HepG2 (cell line): ENCODE results near the gene EEF1AKMT4. TPM values are rescaled to one million over a fixed set of nuclear protein-coding genes. Genes with fewer than 3 reads are reported as not detected.

Source experiments
- AFF4 ChIP-seq: sonication (generic); formaldehyde crosslinking; IDR thresholded peaks from 2 replicates; pipeline ENCODE4 v1.4.0; 2020; ENCODE audit warnings: missing genetic modification reagents
- ATF7-NPFF ChIP-seq: sonication (generic); formaldehyde crosslinking; IDR thresholded peaks from 2 replicates; pipeline ENCODE4 v1.8.1; 2023; ENCODE audit warnings: mild to moderate bottlenecking, low read depth, missing genetic modification reagents, moderate library complexity
- HDAC6 ChIP-seq: fragments of 200-600 bp; sonication (generic); IDR thresholded peaks from 2 replicates; pipeline ENCODE4 v1.7.0; 2017; ENCODE audit warnings: mild to moderate bottlenecking, antibody characterized with exemption, low read length, low read depth
- HIC2 ChIP-seq: sonication (generic); formaldehyde crosslinking; IDR thresholded peaks from 2 replicates; pipeline ENCODE4 v1.9.0; 2022; ENCODE audit warnings: low read depth, missing genetic modification reagents
- HNF1B ChIP-seq: sonication (generic); formaldehyde crosslinking; IDR thresholded peaks from 2 replicates; pipeline ENCODE4 v1.5.1; 2020; ENCODE audit warnings: mild to moderate bottlenecking, moderate library complexity, missing genetic modification reagents
- HNF4G ChIP-seq, 2 experiments: sonication (generic) in 1 of 2; formaldehyde crosslinking in 1 of 2; IDR thresholded peaks; 2 replicates each; pipeline versions ENCODE4 v1.4.0 to v1.6.1; 2011 to 2020; ENCODE audit warnings: borderline replicate concordance in 2 of 2, low read depth in 2 of 2, mild to moderate bottlenecking in 2 of 2, low read length in 1 of 2, missing genetic modification reagents in 1 of 2, moderate library complexity in 1 of 2
- HOXA3 ChIP-seq: sonication (generic); formaldehyde crosslinking; IDR thresholded peaks from 2 replicates; pipeline ENCODE4 v1.5.0; 2020; ENCODE audit warnings: missing genetic modification reagents
- MEIS1 ChIP-seq: sonication (generic); formaldehyde crosslinking; IDR thresholded peaks from 2 replicates; pipeline ENCODE4 v1.9.0; 2021; ENCODE audit warnings: mild to moderate bottlenecking, missing genetic modification reagents, moderate library complexity, borderline replicate concordance
- ONECUT2 ChIP-seq: sonication (generic); formaldehyde crosslinking; IDR thresholded peaks from 2 replicates; pipeline ENCODE4 v1.4.0; 2020; ENCODE audit warnings: missing genetic modification reagents
- POGZ ChIP-seq: sonication (generic); formaldehyde crosslinking; IDR thresholded peaks from 2 replicates; pipeline ENCODE4 v1.4.0; 2020; ENCODE audit warnings: mild to moderate bottlenecking, missing genetic modification reagents
- SALL2 ChIP-seq: sonication (generic); formaldehyde crosslinking; IDR thresholded peaks from 2 replicates; pipeline ENCODE4 v1.8.1; 2023; ENCODE audit warnings: mild to moderate bottlenecking, missing genetic modification reagents, inconsistent platforms
- ZNF225 ChIP-seq: sonication (generic); formaldehyde crosslinking; IDR thresholded peaks from 2 replicates; pipeline ENCODE4 v1.4.0; 2020; ENCODE audit warnings: mild to moderate bottlenecking, missing genetic modification reagents
- ZNF441 ChIP-seq: sonication (generic); formaldehyde crosslinking; IDR thresholded peaks from 2 replicates; pipeline ENCODE4 v1.7.0; 2021; ENCODE audit warnings: missing genetic modification reagents, borderline replicate concordance
- ZNF639 ChIP-seq: conservative IDR thresholded peaks from 2 replicates; pipeline ENCODE4 v1.6.1; 2018; ENCODE audit warnings: missing genetic modification reagents
- ZNF678 ChIP-seq: sonication (generic); formaldehyde crosslinking; IDR thresholded peaks from 2 replicates; pipeline ENCODE4 v1.4.0; 2020; ENCODE audit warnings: mild to moderate bottlenecking, missing genetic modification reagents
- ZNF83 ChIP-seq: sonication (generic); formaldehyde crosslinking; IDR thresholded peaks from 2 replicates; pipeline ENCODE4 v1.4.0; 2020; ENCODE audit warnings: missing genetic modification reagents, mild to moderate bottlenecking, borderline replicate concordance
- ZNF878 ChIP-seq: sonication (generic); formaldehyde crosslinking; IDR thresholded peaks from 2 replicates; pipeline ENCODE4 v1.8.1; 2023; ENCODE audit warnings: mild to moderate bottlenecking, missing genetic modification reagents, moderate library complexity
- polyA plus RNA-seq, 8 experiments: library from polyadenylated mRNA; depleted of rRNA in 3 of 8; stranded (reverse) in 7 of 8; unstranded in 1 of 8; fragments of >200 nt; fragmentation: Illumina TruSeq in 4 of 8; extraction: Trizol in 4 of 8; gene quantifications; 2 replicates each; pipeline versions ENCODE4 v1.2.1 to v1.2.3, GENCODE V29; 2011 to 2016; ENCODE audit warnings: low read depth in 4 of 8, missing spikeins in 1 of 8, mixed read lengths in 1 of 8; ENCODE audit not compliant: insufficient read depth in 1 of 8
- total RNA-seq, 5 experiments: library from RNA; depleted of rRNA; stranded (reverse); fragments of >200 nt; fragmentation: Illumina TruSeq; extraction: Trizol; gene quantifications; 2 replicates each; pipeline ENCODE4 v1.2.3, GENCODE V29; 2016; ENCODE audit warnings: low read depth in 1 of 5

The EEF1AKMT4 gene
- total and polyA plus RNA-seq, 2 of the 13 experiments (the other 11 are each of a cell fraction or from before 2014, with no cell fraction given), result 13.1 to 15.8 TPM

- TF ChIP-seq HIC2 (peak; percentile 75; the same call in 1 of the 2 replicates), ONECUT2 (CRISPR knock-in tag) (no peak), HNF4G (IDR thresholded peaks at IDR 0.05; ENCODE audit: borderline replicate concordance, low read depth, low read length) (0 out of 2 replicates have a peak, but pooled peaks have one; percentile 2), HNF4G (CRISPR knock-in tag; IDR thresholded peaks at IDR 0.05; ENCODE audit: borderline replicate concordance, low read depth) (peak; percentile 62; the same call in 1 of the 2 replicates), SALL2 (CRISPR knock-in tag) (peak; percentile 99), HNF1B (CRISPR knock-in tag) (peak; percentile 95), ZNF878 (CRISPR knock-in tag) (peak; percentile 51; the same call in 1 of the 2 replicates), ZNF225 (CRISPR knock-in tag) (peak; percentile 23; the same call in 1 of the 2 replicates), POGZ (CRISPR knock-in tag) (peak; percentile 74), ZNF678 (CRISPR knock-in tag) (peak; percentile 87; the same call in 1 of the 2 replicates), AFF4 (no peak), ATF7-NPFF (peak; percentile 86), ZNF441 (CRISPR knock-in tag) (peak; percentile 70; the same call in 1 of the 2 replicates), MEIS1 (CRISPR knock-in tag) (peak; percentile 94), ZNF639 (no peak; the same call in 1 of the 2 replicates), HDAC6 (no peak), HOXA3 (CRISPR knock-in tag) (peak; percentile 96), ZNF83 (CRISPR knock-in tag) (no peak; the same call in 1 of the 2 replicates)
Observed at GRCh38 chr3:184241447-184242296, 7.8 kb upstream of the EEF1AKMT4 start (continued).
